Colonic mucosa (tissue), 4 donors: ENCODE data around the gene SOHLH1. TPM values are rescaled to one million over a fixed set of nuclear protein-coding genes. Genes with fewer than 3 reads are reported as not detected.

ENCODE experiments used
- DNase-seq: peaks from one replicate; pipeline ENCODE4 v3.0.0-alpha.2; 2020
- H3K27ac ChIP-seq: fragments of 200-600 bp; one replicate; pipeline ENCODE4 v1.8.0; 2021
- H3K27me3 ChIP-seq: fragments of 200-600 bp; one replicate; pipeline ENCODE4 v1.8.0; 2021
- H3K36me3 ChIP-seq: fragments of 200-600 bp; one replicate; pipeline ENCODE4 v1.8.0; 2021
- H3K4me1 ChIP-seq: fragments of 200-600 bp; one replicate; pipeline ENCODE4 v1.8.0; 2021; ENCODE audit warnings: mild to moderate bottlenecking
- H3K4me3 ChIP-seq: fragments of 200-600 bp; one replicate; pipeline ENCODE4 v1.8.0; 2021
- H3K9ac ChIP-seq, 2 donors: one replicate each; pipeline ENCODE4 v1.7.0; 2013; ENCODE audit warnings: control low read depth in 2 of 2, low read depth in 2 of 2, low read length in 2 of 2
- H3K9me3 ChIP-seq: fragments of 200-600 bp; one replicate; pipeline ENCODE4 v1.8.0; 2021
- intact Hi-C: fragments of 100-400 bp; cut with DNase I; formaldehyde crosslinking; loops from one replicate; pipeline ENCODE4 v1.14.1; 2022
- total RNA-seq, 2 donors: library from RNA; stranded (reverse); fragmentation: NEBNext Ultra II Directional in 1 of 2; extraction: Animal tissue kit (Norgen Biotek cat#: 25700) in 1 of 2; gene quantifications; one replicate each; pipeline ENCODE4 v1.2.1, GENCODE V29; 2021
- TF ChIP-seq, protein P1 (sequence below): fragments of 200-600 bp; IDR thresholded peaks from one replicate; pipeline ENCODE4 v1.8.0; 2022; ENCODE audit warnings: antibody characterized with exemption, mild to moderate bottlenecking
- donor health status: healthy.
- donor health status: DM: no; HTN: no; CAD: no.
- donor health status: DM: no; HTN: no; CAD: no.

Gene SOHLH1
- total RNA-seq, 2 donors from 2014 or later = not detected

DNA sequence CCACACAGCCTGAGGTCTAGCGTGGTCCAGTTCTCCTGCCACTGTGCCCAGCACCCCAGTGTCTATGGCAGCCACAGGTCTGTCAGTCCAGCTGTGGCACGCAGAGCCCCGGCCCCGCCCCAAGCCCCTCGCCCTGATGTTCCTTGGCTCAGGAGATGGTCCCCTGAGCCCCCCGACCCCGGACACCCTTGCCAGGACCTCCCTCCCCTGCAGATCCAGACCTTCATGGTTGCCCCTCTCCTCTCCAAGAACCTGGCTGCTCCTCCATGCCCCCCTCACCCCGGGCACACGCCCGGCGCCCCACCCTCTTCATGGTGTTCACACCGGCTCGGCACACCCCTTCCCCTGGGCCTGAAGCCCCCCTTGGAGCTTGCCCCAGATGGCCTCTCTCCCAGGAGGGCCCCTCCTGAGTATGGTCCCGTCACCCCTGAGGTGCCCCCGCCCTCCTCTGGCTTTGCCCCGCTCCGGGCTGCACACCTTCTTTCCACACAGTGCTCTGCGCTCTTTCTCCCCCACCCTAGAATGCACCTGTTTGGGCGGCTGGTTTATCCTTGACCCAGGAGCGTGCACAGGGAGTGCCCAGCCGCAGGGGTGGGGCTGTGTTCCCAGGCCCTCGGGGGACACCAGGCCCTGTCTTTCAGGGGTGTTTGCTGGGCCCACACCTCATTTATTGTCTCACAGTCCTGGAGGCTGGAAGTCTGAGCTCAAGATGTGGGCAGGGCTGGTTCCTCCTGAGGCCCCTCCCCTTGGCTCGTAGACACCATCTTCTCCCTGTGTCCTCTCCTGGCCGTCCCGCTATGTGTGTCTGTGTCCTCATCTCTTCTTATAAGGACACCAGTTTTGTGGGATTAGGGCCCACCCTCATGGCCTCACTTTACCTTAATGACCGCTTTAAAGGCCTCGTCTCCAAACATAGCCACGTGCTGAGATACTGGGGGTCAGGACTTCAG, 40.3 kb upstream of the SOHLH1 start:
- no peaks in the 10 kb centered on the region for H3K9me3 ChIP-seq
- H3K9ac ChIP-seq = no peak overlapping the region
- TF ChIP-seq, protein P1, sequence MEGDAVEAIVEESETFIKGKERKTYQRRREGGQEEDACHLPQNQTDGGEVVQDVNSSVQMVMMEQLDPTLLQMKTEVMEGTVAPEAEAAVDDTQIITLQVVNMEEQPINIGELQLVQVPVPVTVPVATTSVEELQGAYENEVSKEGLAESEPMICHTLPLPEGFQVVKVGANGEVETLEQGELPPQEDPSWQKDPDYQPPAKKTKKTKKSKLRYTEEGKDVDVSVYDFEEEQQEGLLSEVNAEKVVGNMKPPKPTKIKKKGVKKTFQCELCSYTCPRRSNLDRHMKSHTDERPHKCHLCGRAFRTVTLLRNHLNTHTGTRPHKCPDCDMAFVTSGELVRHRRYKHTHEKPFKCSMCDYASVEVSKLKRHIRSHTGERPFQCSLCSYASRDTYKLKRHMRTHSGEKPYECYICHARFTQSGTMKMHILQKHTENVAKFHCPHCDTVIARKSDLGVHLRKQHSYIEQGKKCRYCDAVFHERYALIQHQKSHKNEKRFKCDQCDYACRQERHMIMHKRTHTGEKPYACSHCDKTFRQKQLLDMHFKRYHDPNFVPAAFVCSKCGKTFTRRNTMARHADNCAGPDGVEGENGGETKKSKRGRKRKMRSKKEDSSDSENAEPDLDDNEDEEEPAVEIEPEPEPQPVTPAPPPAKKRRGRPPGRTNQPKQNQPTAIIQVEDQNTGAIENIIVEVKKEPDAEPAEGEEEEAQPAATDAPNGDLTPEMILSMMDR = no peak
- no peaks in the 10 kb centered on the region for H3K4me1 ChIP-seq
- H3K27ac ChIP-seq = no peak overlapping the region
- H3K36me3 ChIP-seq = no peaks in the 10 kb centered on the region
- H3K4me3 ChIP-seq = no peak overlapping the region
- peaks cover 4% of the 10 kb centered on the region for H3K27me3 ChIP-seq
- no peak for DNase-seq
- intact Hi-C loops = no loop called here

DNA sequence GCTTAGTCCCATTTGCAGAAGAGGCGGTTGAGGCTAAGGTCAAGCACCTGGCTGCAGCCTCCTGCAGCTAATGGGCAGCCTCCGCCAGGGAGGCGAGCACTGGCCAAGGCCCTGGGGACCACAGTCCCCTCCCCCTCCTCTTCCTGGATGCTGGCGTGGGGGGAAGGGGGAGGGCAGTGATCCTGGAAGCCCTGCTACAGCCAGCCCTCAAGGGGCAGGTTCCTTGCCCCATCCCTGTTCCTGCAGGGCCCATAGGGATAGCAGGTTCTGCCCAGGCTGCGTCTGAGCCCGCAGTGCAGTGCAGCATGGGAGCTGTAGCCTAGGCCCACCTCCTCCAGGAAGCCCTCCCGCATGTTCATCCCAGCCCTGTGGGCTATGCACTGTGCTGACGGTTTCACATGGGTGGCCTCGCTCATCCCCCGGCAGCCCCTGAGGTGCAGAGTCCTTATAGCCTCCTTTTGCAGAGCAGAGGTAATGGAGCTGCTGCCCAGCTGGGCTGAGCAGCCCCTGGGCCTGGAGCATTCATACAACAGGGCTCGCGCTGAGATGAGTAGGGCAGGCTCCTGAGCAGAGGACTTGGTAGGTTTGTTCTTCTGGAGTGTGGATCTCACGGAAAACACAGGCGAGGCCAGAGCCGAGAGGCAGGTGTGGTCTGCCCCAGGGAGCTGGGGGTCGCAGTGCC, 38.7 kb upstream of the SOHLH1 start:
- no peak overlapping the region for H3K27ac ChIP-seq
- no peak overlapping the region for H3K9ac ChIP-seq
- no peak for DNase-seq
- peaks cover 4% of the 10 kb centered on the region for H3K27me3 ChIP-seq
- intact Hi-C loops = no loop called here
- no peak overlapping the region for H3K4me3 ChIP-seq
- H3K36me3 ChIP-seq = no peaks in the 10 kb centered on the region
- H3K9me3 ChIP-seq = no peaks in the 10 kb centered on the region
- H3K4me1 ChIP-seq = no peaks in the 10 kb centered on the region
- TF ChIP-seq, protein P1 = no peak

DNA sequence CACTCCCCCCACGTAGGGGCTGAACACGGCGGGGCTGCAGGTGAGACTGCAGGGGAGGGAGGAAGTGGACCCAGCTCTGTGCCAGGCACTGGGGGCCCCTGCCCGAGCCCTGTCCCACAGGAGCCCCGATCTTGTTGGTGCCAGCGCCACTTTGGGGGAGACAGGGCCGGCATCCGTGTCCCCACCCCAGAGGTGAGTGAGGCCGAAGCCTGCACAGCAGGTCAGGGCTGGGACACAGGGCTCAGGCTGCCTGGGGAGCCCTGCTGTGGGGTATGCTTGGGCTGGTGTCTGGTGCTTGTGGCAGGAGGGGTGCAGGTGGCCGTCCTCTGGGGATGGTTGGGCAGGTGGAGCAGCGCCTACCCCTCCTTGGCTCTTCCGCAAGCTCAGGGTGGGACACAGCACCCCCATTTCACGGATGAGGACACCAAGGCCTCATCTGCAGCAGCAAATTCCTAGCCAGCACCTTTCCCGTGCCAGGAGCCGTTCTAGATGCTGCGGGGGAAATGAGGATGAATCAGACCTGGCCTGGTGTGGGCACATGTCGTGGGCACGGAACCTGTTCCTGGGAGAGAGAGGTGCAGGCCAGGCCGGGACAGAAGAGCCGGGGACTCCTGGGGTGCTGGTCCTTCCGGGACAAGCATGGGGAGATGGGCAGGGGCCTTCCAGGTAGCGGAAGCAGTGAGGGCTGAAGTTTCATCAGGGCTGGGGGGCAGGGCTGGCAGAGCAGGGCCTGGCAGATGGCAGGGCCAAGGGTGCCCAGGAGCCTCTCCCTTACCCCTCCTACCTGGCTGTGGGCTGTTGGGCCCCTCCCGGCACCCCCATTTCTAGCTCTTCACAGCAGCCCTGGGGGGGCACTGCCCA, 37.9 kb upstream of the SOHLH1 start:
- Histone ChIP-seq H3K9me3 (no peaks in the 10 kb centered on the region), H3K36me3 (no peaks in the 10 kb centered on the region), H3K9ac (no peak overlapping the region), H3K27me3 (peaks cover 4% of the 10 kb centered on the region), H3K4me1 (no peaks in the 10 kb centered on the region), H3K27ac (no peak overlapping the region), H3K4me3 (no peak overlapping the region)
- DNase-seq = no peak
- TF ChIP-seq, protein P1 = no peak
- intact Hi-C loops = no loop called here

DNA sequence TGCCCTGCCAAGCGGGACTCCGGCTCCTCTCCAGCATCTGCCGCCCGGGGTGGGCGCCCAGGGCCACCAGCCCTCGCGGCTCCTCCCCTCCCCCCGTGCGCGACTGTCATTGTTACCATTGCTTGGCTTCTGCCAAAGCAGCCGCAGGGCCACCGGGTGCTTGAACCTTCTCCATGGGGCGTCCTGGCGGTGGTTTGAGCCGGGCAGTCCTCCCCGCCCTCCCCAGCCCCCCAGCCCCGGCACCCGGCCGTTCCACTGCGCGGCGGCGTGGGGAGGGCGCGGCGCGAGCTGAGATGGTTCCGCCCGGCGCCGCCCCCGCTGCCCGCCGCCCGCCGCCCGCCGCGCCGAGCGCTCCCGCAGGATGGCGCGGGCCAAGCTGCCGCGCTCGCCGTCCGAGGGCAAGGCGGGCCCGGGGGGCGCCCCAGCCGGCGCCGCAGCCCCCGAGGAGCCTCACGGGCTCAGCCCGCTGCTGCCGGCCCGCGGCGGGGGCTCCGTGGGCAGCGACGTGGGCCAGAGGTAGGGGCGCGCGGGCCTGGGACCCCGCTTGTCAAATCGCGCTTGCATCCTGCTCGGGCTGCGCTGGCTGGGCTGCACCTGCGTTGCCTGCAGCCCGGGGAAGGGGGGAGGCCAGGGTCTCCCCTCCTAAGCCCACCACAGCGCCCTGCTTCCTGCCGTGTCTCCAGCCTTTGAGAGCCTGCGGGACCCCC, 37.1 kb upstream of the SOHLH1 start:
- Histone ChIP-seq H3K4me3 (no peak overlapping the region), H3K36me3 (no peaks in the 10 kb centered on the region), H3K27me3 (peaks cover 4% of the 10 kb centered on the region), H3K27ac (no peak overlapping the region), H3K9me3 (no peaks in the 10 kb centered on the region), H3K9ac (no peak overlapping the region), H3K4me1 (no peaks in the 10 kb centered on the region)
- TF ChIP-seq, protein P1 = no peak
- intact Hi-C loops = no loop called here
- DNase-seq = no peak
